Subcutaneous adipose tissue (tissue), 4 donors: ENCODE results near the gene PFKFB3. TPM values are rescaled to one million over a fixed set of nuclear protein-coding genes. Genes with fewer than 3 reads are reported as not detected.

Experiments used
- total RNA-seq, 4 donors: library from RNA; depleted of rRNA; stranded (reverse); fragments of >200 nt; gene quantifications; one replicate each; pipeline ENCODE4 v1.1.0, GENCODE V29; 2016
- TF ChIP-seq, protein P1 (sequence below): fragments of 450-650 bp; IDR thresholded peaks from one replicate; pipeline ENCODE4 v1.5.1; 2016; ENCODE audit warnings: low read depth, mild to moderate bottlenecking, control low read depth, antibody characterized with exemption, moderate library complexity

PFKFB3 gene
- total RNA-seq, 4 donors from 2014 or later = 383 to 1,460 (median 500) TPM

DNA sequence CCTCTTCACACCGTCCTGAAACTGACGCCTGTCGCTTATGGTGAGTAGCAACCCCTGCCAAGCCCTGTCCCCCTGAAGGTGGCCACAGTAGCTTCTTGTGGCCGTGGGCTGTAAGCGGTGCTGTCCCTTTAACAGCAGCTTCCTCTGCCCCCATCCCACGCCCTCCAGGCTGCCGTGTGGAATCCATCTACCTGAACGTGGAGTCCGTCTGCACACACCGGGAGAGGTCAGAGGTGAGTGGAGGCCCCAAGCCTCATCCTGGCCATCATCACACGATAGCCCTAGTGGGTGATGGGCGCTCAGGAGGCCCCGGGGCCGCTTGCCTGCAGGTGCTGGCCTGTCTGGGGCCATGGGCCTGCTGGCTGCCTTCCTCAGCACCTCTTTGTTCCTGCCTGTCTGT, 21.2 kb downstream of the PFKFB3 start:
- TF ChIP-seq, protein P1, sequence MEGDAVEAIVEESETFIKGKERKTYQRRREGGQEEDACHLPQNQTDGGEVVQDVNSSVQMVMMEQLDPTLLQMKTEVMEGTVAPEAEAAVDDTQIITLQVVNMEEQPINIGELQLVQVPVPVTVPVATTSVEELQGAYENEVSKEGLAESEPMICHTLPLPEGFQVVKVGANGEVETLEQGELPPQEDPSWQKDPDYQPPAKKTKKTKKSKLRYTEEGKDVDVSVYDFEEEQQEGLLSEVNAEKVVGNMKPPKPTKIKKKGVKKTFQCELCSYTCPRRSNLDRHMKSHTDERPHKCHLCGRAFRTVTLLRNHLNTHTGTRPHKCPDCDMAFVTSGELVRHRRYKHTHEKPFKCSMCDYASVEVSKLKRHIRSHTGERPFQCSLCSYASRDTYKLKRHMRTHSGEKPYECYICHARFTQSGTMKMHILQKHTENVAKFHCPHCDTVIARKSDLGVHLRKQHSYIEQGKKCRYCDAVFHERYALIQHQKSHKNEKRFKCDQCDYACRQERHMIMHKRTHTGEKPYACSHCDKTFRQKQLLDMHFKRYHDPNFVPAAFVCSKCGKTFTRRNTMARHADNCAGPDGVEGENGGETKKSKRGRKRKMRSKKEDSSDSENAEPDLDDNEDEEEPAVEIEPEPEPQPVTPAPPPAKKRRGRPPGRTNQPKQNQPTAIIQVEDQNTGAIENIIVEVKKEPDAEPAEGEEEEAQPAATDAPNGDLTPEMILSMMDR = no peak

DNA sequence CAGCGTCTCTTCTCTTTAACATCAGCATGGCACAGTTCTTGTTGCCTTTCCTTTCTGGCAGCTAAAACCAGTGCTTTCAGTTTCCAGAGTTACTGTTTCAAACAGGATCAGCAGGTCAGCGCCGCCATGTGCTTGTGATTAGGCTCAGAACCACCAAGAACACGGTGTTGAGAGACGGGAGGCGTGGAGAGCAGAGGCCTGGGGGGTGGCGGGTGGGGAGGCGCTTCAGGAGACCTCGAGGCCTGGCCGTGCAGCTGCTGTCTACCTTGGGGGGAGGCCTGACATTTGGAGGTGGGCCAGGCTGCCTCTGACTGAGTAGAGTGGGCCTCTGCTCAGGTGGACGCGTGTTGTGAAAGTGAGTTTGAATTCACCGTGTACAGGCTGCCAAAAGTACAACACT, 22.0 kb downstream of the PFKFB3 start:
- TF ChIP-seq, protein P1 = no peak

DNA sequence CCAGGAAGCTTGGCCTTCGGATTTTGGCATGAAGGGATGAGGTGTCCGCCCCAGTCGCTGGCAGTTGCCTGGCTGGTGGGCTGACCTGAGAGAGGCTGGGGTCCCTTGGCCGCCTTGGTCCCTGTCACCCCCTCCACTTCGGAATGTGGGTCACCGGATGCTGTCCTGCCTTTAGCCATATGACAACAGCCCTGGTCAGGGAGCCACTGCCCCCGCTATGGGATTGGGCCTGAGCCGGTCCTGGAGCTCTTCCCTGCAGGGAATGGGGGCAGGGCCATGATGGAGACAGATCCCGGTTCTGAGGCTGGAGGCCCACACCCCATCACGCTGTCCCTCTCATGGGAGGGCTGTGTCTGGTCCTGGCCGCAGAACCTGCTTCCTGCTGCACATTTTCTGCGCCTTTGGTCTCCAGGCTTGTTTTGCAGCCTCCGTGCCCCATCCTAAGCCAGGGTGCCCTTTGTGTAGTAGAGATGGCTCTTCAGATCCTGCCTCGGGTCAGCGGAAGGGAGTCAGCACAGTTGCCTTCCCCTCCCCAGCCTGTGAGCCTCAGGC, 22.6 kb downstream of the PFKFB3 start:
- TF ChIP-seq, protein P1 = no peak

DNA sequence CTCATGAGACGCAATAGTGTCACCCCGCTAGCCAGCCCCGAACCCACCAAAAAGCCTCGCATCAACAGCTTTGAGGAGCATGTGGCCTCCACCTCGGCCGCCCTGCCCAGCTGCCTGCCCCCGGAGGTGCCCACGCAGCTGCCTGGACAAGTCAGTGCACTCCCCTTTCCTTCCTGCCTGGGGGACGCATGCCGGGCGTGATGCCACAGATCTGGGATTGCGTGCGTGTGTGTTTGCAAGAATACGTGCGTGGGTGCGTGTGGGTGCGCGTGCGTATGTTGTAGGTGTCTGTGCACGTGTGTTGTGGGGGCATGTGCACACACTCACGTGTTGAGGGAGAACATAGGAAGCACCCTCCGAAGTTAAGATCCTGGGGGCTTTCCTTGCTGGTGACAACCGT, 23.5 kb downstream of the PFKFB3 start:
- TF ChIP-seq, protein P1 = no peak

DNA sequence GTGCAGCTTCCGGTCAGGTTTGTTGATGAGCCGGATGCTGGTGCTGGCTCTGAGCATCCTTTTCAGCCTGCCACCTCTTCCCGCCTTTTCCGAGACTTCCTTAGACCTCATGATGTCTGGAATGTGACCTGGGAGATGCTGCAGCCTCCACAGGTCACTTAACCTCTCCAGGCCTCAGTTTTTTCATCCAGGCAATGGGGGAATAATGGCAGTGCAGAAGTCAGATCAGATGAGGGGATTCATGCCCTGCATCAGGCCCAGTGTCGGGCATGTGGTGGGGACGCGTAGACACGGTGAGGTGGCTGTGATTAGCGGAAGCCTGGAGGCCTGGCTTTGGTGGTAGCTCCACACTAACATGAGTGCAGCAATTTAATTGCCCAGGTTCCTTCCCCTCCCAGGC, 24.6 kb downstream of the PFKFB3 start:
- TF ChIP-seq, protein P1 = no peak

DNA sequence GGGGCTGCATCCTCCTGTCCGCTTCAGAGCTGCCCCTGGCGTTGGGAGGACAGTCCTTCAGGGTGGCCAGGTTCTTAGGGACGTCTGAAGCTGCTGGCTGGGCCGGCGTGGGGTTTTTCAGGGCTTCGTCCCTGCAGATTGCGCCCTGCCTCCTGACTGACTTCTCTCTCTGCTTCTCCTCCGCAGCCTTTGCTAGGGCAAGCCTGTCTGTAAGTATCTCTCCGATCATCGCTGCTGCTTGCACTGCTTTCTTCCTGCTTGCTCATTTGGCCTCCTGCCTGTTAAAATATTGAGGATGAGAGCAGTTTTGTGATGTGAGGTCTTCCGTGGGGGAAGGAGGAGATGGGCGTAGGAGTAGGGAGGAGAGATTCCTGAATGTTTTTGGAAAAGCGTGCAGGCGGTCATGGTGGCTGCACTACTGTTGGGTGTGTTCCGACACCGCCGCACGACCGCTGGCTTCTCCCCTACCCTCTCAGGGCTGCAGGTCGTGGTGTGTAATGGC, 25.3 kb downstream of the PFKFB3 start:
- TF ChIP-seq, protein P1 = no peak

DNA sequence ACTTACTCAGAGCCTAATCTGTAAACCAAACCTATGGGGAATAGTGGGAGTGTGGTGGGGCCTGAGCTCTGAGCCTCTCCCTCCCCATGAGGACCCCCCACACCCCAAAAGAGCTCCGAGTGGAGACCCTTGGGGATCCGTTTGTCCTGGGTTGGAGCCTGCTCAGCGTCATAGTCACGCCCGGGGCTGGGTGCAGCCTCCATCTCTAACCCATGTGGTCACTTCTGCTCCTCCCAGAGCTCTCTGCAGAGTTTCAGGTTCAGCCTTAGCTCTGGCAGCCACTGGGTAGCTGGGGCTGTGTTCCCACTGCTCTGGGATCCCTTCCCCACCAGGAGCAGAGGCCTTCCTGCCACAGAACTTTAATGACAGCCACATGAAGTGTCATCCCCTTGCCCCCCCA, 25.9 kb downstream of the PFKFB3 start:
- TF ChIP-seq, protein P1 = no peak
